Measurements from ENCODE around the gene MED16.

Gene MED16

DNA sequence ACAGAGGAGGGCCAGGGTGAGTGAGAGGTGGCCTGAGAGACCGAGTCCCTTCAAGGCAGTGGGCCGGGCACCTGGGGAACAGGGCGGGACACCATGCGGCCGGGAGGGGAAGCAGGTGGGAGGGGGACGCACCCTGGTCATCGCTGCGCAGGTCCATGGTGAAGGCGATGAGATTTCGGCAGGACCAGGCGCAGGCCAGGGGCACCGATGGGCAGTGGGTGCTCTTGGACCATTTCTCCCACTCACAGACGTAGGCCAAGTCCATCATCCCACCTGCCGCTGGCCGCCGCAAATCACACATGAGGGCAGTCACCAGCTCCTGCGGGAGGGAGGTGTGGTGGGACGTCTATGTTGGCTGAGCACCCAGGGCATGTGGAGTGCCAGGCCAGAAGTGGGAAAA is 2.2 kb downstream of the MED16 start:
- TF ChIP-seq, protein P1, sequence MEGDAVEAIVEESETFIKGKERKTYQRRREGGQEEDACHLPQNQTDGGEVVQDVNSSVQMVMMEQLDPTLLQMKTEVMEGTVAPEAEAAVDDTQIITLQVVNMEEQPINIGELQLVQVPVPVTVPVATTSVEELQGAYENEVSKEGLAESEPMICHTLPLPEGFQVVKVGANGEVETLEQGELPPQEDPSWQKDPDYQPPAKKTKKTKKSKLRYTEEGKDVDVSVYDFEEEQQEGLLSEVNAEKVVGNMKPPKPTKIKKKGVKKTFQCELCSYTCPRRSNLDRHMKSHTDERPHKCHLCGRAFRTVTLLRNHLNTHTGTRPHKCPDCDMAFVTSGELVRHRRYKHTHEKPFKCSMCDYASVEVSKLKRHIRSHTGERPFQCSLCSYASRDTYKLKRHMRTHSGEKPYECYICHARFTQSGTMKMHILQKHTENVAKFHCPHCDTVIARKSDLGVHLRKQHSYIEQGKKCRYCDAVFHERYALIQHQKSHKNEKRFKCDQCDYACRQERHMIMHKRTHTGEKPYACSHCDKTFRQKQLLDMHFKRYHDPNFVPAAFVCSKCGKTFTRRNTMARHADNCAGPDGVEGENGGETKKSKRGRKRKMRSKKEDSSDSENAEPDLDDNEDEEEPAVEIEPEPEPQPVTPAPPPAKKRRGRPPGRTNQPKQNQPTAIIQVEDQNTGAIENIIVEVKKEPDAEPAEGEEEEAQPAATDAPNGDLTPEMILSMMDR (conservative IDR thresholded peaks at IDR 0.05): no peak
- no peak overlapping the region for H3K27ac ChIP-seq

DNA sequence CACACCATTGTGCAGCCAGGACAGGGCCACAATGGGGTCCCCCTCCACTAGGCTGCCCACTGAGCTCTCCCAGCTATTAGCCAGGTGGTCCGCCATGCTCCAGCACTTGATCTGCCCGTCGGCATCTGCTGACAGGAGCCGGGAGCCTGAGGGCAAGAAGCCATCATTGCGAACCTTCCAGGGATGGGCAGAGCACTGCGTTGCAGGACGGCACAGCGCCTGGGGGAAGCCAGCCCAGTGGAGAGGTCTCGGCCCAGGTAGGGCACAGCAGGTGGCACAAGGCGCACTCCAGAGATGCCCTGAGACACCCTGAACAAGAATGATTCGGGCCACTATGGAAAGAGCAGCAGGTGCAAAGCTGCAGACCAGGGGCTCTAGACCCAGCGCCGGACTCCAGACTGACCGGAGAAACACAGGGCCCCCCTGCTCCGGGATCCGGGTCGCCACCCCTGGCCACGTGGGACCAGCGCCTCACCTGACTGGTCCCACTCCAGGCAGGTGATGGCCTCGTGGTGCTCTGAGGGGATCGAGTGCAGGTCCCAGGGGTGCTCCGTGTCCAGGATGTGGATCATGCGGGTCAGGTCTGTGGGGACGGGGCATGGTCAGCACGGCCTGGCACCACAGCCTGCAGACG is 3.2 kb downstream of the MED16 start:
- H3K27ac ChIP-seq: no peak overlapping the region
- TF ChIP-seq, protein P1 (conservative IDR thresholded peaks at IDR 0.05): no peak

DNA sequence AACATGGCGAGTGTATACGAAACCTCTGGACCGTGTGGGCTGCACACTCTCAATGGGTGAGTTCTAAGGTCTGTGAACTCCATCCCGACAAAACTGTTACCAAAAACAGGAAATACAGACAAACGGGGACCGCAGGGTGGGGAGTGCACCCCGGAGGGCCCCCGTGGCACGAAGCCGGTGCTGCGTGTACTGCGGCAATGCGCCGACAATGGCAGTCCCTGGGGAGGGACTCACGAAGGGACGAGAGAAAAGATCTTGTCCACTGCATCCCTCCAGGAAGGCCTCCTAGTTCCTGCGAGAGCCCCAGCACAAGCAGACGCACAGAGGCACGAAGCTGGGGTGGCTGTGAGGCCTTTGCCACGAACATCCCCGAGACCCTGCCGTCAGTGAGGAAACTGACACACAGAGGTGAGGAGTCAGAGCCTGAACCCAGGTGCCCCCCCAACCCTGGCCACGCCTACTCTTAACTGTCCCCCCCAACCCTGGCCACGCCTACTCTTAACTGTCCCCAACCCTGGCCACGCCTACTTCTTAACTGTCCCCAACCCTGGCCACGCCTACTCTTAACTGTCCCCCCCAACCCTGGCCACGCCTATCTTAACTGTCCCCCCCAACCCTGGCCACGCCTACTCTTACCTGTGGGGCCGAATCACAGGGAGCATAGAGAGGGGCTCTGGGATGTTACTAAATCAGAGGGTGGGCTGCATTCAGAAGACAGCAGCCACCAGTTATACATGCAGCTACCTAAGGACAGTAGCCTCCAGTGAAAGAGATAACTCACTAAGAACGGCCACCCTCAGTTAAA is 4.2 kb downstream of the MED16 start:
- no peak overlapping the region for H3K27ac ChIP-seq
- TF ChIP-seq, protein P1 (conservative IDR thresholded peaks at IDR 0.05): no peak

DNA sequence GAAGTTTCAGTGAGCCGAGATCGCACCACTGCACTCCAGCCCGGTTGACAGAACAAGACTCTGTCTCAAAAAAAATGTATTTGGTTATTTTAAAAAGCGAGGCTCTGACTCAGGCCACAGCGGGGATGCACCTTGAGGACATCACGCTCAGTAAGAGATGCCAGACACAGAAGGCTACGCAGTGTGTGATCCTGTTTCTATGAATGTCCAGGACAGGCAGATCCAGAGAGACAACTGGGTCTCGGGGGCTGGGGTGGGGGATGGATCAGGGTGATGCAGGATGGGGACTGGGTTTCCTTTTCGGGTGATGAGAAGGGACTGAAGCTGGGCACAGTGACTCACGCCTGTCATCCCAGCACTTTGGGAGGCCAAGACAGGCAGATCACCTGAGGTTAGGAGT is 5.4 kb downstream of the MED16 start:
- TF ChIP-seq, protein P1 (conservative IDR thresholded peaks at IDR 0.05): no peak

DNA sequence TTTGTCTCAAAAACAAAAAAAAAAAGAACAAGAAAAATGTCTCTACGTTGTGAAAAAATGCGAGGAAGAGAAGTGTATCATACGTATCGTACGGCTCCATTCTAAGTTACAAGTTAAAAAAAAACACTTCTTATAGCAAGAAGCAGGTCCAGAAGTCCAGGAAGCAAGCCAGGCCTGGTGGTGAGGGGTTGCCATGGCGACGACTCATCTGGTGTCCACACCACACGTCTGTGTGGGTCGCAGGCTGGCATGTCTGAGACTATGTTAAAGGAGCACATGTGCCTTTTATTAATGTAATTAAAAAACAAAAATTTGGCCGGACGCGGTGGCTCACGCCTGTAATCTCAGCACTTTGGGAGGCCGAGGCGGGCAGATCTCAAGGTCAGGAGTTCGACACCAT is 5.9 kb downstream of the MED16 start:
- no peak overlapping the region for H3K27ac ChIP-seq
- TF ChIP-seq, protein P1 (conservative IDR thresholded peaks at IDR 0.05): no peak

More for the DNA sequence above, 5.4 kb downstream of the MED16 start:
- no peak overlapping the region for H3K27ac ChIP-seq

DNA sequence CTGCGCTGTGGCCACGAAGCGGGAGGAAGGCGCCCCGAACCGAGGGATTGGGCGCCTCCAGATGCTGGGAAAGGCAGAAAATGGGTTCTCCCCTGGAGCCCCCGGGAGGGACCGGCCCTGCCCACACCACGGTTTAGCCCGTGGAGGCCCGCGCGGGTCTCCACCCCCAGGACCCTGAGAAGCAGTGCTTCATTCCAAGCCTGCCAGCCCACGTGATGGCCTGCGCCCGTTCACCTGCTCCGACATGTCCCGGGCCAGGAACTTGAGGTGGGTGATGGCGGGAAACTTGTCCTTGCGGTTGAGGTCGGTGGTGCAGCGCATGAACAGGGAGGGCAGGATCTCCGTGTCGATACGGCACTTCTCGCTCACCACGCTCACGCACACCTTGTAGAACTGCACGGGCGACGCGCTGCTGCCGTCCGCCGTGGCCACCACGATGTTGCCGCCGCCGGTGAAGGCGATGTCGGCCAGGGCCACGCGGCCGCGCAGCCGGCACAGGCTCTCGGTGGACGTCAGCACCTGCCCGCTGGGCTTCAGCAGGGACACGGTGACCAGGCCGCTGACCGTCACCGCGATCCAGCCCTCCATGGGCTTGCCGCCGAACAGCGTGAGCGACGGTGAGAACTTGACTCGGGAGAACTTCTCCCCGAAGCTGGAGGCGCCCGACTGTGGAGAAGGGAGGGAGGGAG is 7.3 kb downstream of the MED16 start:
- no peak overlapping the region for H3K27ac ChIP-seq
- TF ChIP-seq, protein P1 (conservative IDR thresholded peaks at IDR 0.05): no peak

Data from VCaP (cell line).